ENCODE measurements around the gene OR52K2.

- no peak for TF ChIP-seq ZNF274 (IDR thresholded peaks at IDR 0.05; ENCODE audit: low read depth, low read length)
- no peak for TF ChIP-seq YY1 (IDR thresholded peaks at IDR 0.05; ENCODE audit: insufficient read depth, insufficient read length)
- no peak for TF ChIP-seq SUZ12 (IDR thresholded peaks at IDR 0.05; ENCODE audit: extremely low read depth, insufficient read depth, insufficient read length)
Observed at GRCh38 chr11:4416816-4417215, 32.3 kb upstream of the OR52K2 start.
